T-helper 2 cell treated with Interferon-gamma antibody and Interleukin-4, amounts not matched to agents 5 μg/mL and 100 μg/mL, for 36 hours (primary cell): Measurements from ENCODE around the gene ZNF358.

Experiments used
- DNase-seq: peaks from one replicate; pipeline ENCODE4 v3.0.0; 2021; ENCODE audit warnings: low spot score
- H3K27ac Mint-ChIP-seq: one replicate; pipeline ENCODE4 v1.8.0; 2021; ENCODE audit warnings: mild to moderate bottlenecking, mixed read lengths
- H3K27me3 Mint-ChIP-seq: one replicate; pipeline ENCODE4 v1.8.0; 2021; ENCODE audit warnings: low read depth, mixed read lengths
- H3K36me3 Mint-ChIP-seq: one replicate; pipeline ENCODE4 v1.8.0; 2021; ENCODE audit warnings: low read depth, mixed read lengths
- H3K4me1 Mint-ChIP-seq: one replicate; pipeline ENCODE4 v1.8.0; 2021; ENCODE audit warnings: low read depth, mixed read lengths
- H3K4me3 Mint-ChIP-seq: one replicate; pipeline ENCODE4 v1.8.0; 2022; ENCODE audit warnings: mild to moderate bottlenecking, moderate library complexity, mixed read lengths
- H3K9me3 Mint-ChIP-seq: one replicate; pipeline ENCODE4 v1.8.0; 2021; ENCODE audit warnings: mixed read lengths

Gene ZNF358

GRCh38 chr19:7559102-7559501 lies 43.2 kb downstream of the ZNF358 start:
- DNase-seq = no peak
- H3K4me1 Mint-ChIP-seq = no peaks in the 10 kb centered on the region
- no peak overlapping the region for H3K27ac Mint-ChIP-seq
- peaks cover 26% of the 10 kb centered on the region for H3K36me3 Mint-ChIP-seq
- no peaks in the 10 kb centered on the region for H3K9me3 Mint-ChIP-seq
- H3K4me3 Mint-ChIP-seq = no peak overlapping the region
- H3K27me3 Mint-ChIP-seq = no peaks in the 10 kb centered on the region

- no peak overlapping the region for H3K27ac Mint-ChIP-seq
- H3K4me3 Mint-ChIP-seq = no peak overlapping the region
- H3K36me3 Mint-ChIP-seq = peaks cover 26% of the 10 kb centered on the region
- no peaks in the 10 kb centered on the region for H3K27me3 Mint-ChIP-seq
- H3K9me3 Mint-ChIP-seq = no peaks in the 10 kb centered on the region
- no peak for DNase-seq
- no peaks in the 10 kb centered on the region for H3K4me1 Mint-ChIP-seq
These were observed 44.4 kb downstream of the ZNF358 start for GRCh38 chr19:7560255-7560654.

- Mint-ChIP-seq H3K9me3 (no peaks in the 10 kb centered on the region), H3K4me3 (no peak overlapping the region), H3K4me1 (no peaks in the 10 kb centered on the region), H3K27ac (no peak overlapping the region), H3K27me3 (no peaks in the 10 kb centered on the region), H3K36me3 (peaks cover 24% of the 10 kb centered on the region)
- no peak for DNase-seq
These were observed 45.4 kb downstream of the ZNF358 start for GRCh38 chr19:7561325-7561724.

GRCh38 chr19:7562646-7563393 lies 46.9 kb downstream of the ZNF358 start:
- DNase-seq = no peak
- no peaks in the 10 kb centered on the region for H3K9me3 Mint-ChIP-seq
- no peaks in the 10 kb centered on the region for H3K4me1 Mint-ChIP-seq
- no peak overlapping the region for H3K4me3 Mint-ChIP-seq
- H3K27ac Mint-ChIP-seq = no peak overlapping the region
- no peaks in the 10 kb centered on the region for H3K27me3 Mint-ChIP-seq
- peaks cover 16% of the 10 kb centered on the region for H3K36me3 Mint-ChIP-seq

- no peaks in the 10 kb centered on the region for H3K9me3 Mint-ChIP-seq
- H3K27me3 Mint-ChIP-seq = no peaks in the 10 kb centered on the region
- H3K36me3 Mint-ChIP-seq = peaks cover 5% of the 10 kb centered on the region
- H3K27ac Mint-ChIP-seq = no peak overlapping the region
- no peaks in the 10 kb centered on the region for H3K4me1 Mint-ChIP-seq
- no peak overlapping the region for H3K4me3 Mint-ChIP-seq
- no peak for DNase-seq
These were observed 49.0 kb downstream of the ZNF358 start for GRCh38 chr19:7564866-7565265.

- Mint-ChIP-seq H3K27ac (no peak overlapping the region), H3K4me1 (no peaks in the 10 kb centered on the region), H3K36me3 (peaks cover 2% of the 10 kb centered on the region), H3K4me3 (no peak overlapping the region), H3K9me3 (no peaks in the 10 kb centered on the region), H3K27me3 (no peaks in the 10 kb centered on the region)
- no peak for DNase-seq
These were observed 49.4 kb downstream of the ZNF358 start for GRCh38 chr19:7565332-7565731.
